Neural progenitor cell (in vitro differentiated cells): ENCODE measurements around the gene TRIM69.

Experiments used
- EZH2 ChIP-seq: fragments of 200-600 bp; sonication (generic); IDR thresholded peaks from 2 replicates; pipeline ENCODE4 v1.6.1; 2017; ENCODE audit warnings: antibody characterized with exemption, mild to moderate bottlenecking, moderate library complexity
- TF ChIP-seq, protein P1 (sequence below): fragments of 200-600 bp; sonication (generic); IDR thresholded peaks from 2 replicates; pipeline ENCODE4 v1.5.1; 2017; ENCODE audit warnings: antibody characterized with exemption, mild to moderate bottlenecking

DNA sequence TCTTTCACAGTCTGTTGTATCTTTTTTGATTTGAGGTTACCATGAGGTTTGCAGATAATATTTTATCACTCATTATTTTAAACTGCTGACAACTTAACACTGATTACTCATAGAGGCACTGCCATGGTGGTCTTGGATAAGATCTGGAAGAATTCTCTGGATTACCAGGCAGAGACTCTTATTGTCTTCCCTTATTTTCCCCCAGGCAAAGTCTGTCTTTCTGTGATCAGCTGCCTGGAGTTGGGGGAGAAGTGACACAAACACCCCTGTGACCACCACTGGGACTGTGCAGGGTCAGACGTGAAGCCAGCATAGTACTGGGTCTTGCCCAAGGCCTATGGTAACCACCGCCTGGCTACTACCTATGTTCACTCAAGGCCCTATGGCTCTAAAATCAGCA, 29.9 kb upstream of the TRIM69 start:
- TF ChIP-seq, protein P1, sequence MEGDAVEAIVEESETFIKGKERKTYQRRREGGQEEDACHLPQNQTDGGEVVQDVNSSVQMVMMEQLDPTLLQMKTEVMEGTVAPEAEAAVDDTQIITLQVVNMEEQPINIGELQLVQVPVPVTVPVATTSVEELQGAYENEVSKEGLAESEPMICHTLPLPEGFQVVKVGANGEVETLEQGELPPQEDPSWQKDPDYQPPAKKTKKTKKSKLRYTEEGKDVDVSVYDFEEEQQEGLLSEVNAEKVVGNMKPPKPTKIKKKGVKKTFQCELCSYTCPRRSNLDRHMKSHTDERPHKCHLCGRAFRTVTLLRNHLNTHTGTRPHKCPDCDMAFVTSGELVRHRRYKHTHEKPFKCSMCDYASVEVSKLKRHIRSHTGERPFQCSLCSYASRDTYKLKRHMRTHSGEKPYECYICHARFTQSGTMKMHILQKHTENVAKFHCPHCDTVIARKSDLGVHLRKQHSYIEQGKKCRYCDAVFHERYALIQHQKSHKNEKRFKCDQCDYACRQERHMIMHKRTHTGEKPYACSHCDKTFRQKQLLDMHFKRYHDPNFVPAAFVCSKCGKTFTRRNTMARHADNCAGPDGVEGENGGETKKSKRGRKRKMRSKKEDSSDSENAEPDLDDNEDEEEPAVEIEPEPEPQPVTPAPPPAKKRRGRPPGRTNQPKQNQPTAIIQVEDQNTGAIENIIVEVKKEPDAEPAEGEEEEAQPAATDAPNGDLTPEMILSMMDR = no peak
- no peak for TF ChIP-seq EZH2
